ENCODE measurements around the gene FHAD1. TPM values are rescaled to one million over a fixed set of nuclear protein-coding genes. Genes with fewer than 3 reads are reported as not detected.

The FHAD1 gene
- polyA plus RNA-seq, 3 donors: 0.67 to 0.69 TPM; not detected in 1

DNA sequence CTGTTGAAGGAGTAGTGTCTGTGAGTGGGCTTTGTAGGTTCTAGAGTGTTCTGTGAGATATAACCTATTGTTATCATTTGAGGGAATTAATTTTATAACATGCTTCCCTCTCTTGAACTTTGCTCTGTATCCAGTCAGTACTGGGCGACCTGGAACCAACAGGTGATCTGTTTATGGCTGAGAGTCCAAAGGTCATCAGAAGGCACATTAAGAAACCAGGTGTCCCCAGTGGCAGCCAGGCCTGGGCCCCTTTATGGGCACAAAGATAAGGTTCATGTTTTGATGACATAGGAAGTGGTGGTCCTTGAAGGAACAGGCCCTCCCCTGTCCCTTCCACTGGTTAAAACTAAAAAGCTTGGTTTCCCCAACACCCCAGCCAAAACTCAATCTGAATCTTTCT lies 61.1 kb downstream of the FHAD1 start:
- TF ChIP-seq, protein P1, sequence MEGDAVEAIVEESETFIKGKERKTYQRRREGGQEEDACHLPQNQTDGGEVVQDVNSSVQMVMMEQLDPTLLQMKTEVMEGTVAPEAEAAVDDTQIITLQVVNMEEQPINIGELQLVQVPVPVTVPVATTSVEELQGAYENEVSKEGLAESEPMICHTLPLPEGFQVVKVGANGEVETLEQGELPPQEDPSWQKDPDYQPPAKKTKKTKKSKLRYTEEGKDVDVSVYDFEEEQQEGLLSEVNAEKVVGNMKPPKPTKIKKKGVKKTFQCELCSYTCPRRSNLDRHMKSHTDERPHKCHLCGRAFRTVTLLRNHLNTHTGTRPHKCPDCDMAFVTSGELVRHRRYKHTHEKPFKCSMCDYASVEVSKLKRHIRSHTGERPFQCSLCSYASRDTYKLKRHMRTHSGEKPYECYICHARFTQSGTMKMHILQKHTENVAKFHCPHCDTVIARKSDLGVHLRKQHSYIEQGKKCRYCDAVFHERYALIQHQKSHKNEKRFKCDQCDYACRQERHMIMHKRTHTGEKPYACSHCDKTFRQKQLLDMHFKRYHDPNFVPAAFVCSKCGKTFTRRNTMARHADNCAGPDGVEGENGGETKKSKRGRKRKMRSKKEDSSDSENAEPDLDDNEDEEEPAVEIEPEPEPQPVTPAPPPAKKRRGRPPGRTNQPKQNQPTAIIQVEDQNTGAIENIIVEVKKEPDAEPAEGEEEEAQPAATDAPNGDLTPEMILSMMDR (IDR thresholded peaks at IDR 0.05): no peak
- Histone ChIP-seq H4K20me1 (ENCODE audit: insufficient read depth, low read length) (no peaks in the 10 kb centered on the region), H3K4me1 (ENCODE audit: control insufficient read depth in 1 of 2, insufficient read depth in 2 of 2, low read length in 2 of 2) (peaks cover 0 to 2% of the 10 kb centered on the region in 2 donors), H3K9ac (ENCODE audit: insufficient read depth, low read length, poor library complexity, severe bottlenecking) (no peak overlapping the region), H3K4me3 (replicated peaks in 1 of 3; ENCODE audit: low read depth in 2 of 3, low read length in 3 of 3) (no peak overlapping the region), H3K9me3 (replicated peaks in 1 of 2; ENCODE audit: control insufficient read depth in 1 of 2, insufficient read depth in 1 of 2, low read length in 2 of 2) (peaks cover 5 to 12% of the 10 kb centered on the region in 2 donors), H3K27me3 (ENCODE audit: control insufficient read depth in 2 of 2, insufficient read depth in 2 of 2, low read length in 2 of 2) (no peaks in the 10 kb centered on the region), H3K27ac (ENCODE audit: low read depth in 1 of 2, low read length in 2 of 2) (no peak overlapping the region), H3K79me2 (ENCODE audit: insufficient read depth, low read length) (no peaks in the 10 kb centered on the region), H2AFZ (ENCODE audit: insufficient read depth, low read depth, low read length, poor library complexity, severe bottlenecking) (no peak overlapping the region), H3K4me2 (replicated peaks; ENCODE audit: extremely low read depth, low read length, poor library complexity, severe bottlenecking) (no peak overlapping the region), H3K36me3 (replicated peaks in 1 of 2; ENCODE audit: control insufficient read depth in 1 of 2, insufficient read depth in 2 of 2, low read length in 2 of 2) (no peaks in the 10 kb centered on the region)
- Mint-ChIP-seq H3K27ac (no peak overlapping the region), H3K27me3 (ENCODE audit: low read depth in 3 of 3) (peaks cover 0 to 11% (median 8%) of the 10 kb centered on the region in 3 donors), H3K36me3 (no peaks in the 10 kb centered on the region), H3K4me1 (peaks cover 4% of the 10 kb centered on the region), H3K4me3 (no peak overlapping the region), H3K9me3 (peaks cover 4 to 18% (median 11%) of the 10 kb centered on the region in 7 donors)
- intact Hi-C loops (cut with micrococcal nuclease): loop anchor here in 1 of 2 donors (10.0 kb wide), 1 partner anchor 393 kb away; no protein-coding TSS in a partner anchor
- WGBS (ENCODE audit: insufficient coverage): 100% methylated on average over 1 of the region's 1 CpG
- no peak for DNase-seq

- H3K27me3 Mint-ChIP-seq (ENCODE audit: low read depth in 3 of 3): peaks cover 0 to 11% (median 8%) of the 10 kb centered on the region in 3 donors
- no peaks in the 10 kb centered on the region for H4K20me1 ChIP-seq (ENCODE audit: insufficient read depth, low read length)
- no peak overlapping the region for H3K27ac ChIP-seq (ENCODE audit: low read depth in 1 of 2, low read length in 2 of 2)
- H3K27ac Mint-ChIP-seq: no peak overlapping the region
- H3K4me1 Mint-ChIP-seq: peaks cover 4% of the 10 kb centered on the region
- H3K79me2 ChIP-seq (ENCODE audit: insufficient read depth, low read length): no peaks in the 10 kb centered on the region
- peaks cover 4 to 18% (median 11%) of the 10 kb centered on the region in 7 donors for H3K9me3 Mint-ChIP-seq
- 91% methylated on average over 6 of the region's 6 CpGs for WGBS (ENCODE audit: insufficient coverage)
- no peaks in the 10 kb centered on the region for H3K36me3 ChIP-seq (replicated peaks in 1 of 2; ENCODE audit: control insufficient read depth in 1 of 2, insufficient read depth in 2 of 2, low read length in 2 of 2)
- intact Hi-C loops (cut with micrococcal nuclease): loop anchor here in 1 of 2 donors (10.0 kb wide), 1 partner anchor 394 kb away; no protein-coding TSS in a partner anchor
- no peaks in the 10 kb centered on the region for H3K36me3 Mint-ChIP-seq
- H3K4me1 ChIP-seq (ENCODE audit: control insufficient read depth in 1 of 2, insufficient read depth in 2 of 2, low read length in 2 of 2): peaks cover 0 to 2% of the 10 kb centered on the region in 2 donors
- H3K9me3 ChIP-seq (replicated peaks in 1 of 2; ENCODE audit: control insufficient read depth in 1 of 2, insufficient read depth in 1 of 2, low read length in 2 of 2): peaks cover 5 to 12% of the 10 kb centered on the region in 2 donors
- no peak overlapping the region for H3K4me3 Mint-ChIP-seq
- TF ChIP-seq, protein P1 (IDR thresholded peaks at IDR 0.05): no peak
- no peak overlapping the region for H3K4me3 ChIP-seq (replicated peaks in 1 of 3; ENCODE audit: low read depth in 2 of 3, low read length in 3 of 3)
- no peak overlapping the region for H3K4me2 ChIP-seq (replicated peaks; ENCODE audit: extremely low read depth, low read length, poor library complexity, severe bottlenecking)
- H3K27me3 ChIP-seq (ENCODE audit: control insufficient read depth in 2 of 2, insufficient read depth in 2 of 2, low read length in 2 of 2): no peaks in the 10 kb centered on the region
- no peak for DNase-seq
- H2AFZ ChIP-seq (ENCODE audit: insufficient read depth, low read depth, low read length, poor library complexity, severe bottlenecking): no peak overlapping the region
- H3K9ac ChIP-seq (ENCODE audit: insufficient read depth, low read length, poor library complexity, severe bottlenecking): no peak overlapping the region
Measured at GRCh38 chr1:15308621-15309027, 61.6 kb downstream of the FHAD1 start.
